Stimulated activated CD4-positive, alpha-beta T cell treated with anti-CD3 and anti-CD28 coated beads, TNF-alpha, amount 100 ng/mL, for 24 hours (primary cell): Measurements from ENCODE around the gene P2RX1.

ENCODE experiments used
- DNase-seq, 3 experiments: peaks; one replicate each; pipeline ENCODE4 v3.0.0-alpha.2; 2020; ENCODE audit warnings: low read depth in 3 of 3

The P2RX1 gene

DNA sequence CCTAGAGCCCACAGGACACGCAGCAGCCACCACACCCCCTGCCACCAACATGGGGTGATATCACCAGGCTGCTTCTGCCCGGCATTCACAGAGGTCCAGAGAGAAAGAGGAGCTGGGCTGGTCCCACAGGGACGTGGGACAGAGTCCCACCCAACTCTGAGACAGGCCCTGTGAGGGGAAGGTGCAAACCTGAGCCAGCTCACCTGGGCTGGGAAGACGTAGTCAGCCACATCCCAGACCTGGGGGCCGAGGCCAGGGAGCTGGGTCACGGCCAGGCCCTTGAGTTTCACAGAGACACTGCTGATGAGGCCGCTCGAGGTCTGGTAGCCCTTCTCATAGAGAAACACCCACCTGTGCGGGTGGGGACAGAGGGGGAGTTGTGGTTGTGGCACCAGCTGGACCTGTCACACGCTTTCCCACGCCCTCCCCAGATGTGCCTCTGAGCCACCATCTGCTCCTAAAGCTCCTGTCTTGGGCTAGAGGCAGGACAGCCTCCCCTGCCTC, 11.2 kb downstream of the P2RX1 start:
- DNase-seq, result no peak

DNA sequence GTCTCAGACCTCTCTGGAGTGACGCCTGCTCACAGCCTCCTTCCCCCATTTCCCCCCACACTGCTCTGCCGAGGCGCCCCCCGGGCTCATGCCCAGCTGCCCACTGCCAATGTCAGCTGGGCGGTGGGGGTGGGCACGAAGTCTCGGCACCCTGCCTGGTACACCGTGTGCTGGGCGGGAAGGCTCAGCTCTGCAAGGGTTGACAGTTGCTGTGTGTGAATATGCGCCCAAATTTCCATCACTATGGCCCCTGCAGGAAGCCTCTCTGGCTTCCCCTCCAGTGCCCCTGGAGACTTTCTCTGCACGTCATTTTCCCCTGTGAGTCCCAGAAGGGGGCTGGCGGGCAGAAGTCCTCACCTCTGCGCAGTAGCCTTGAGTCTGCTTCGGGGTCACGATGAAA, 11.8 kb downstream of the P2RX1 start:
- no peak for DNase-seq

DNA sequence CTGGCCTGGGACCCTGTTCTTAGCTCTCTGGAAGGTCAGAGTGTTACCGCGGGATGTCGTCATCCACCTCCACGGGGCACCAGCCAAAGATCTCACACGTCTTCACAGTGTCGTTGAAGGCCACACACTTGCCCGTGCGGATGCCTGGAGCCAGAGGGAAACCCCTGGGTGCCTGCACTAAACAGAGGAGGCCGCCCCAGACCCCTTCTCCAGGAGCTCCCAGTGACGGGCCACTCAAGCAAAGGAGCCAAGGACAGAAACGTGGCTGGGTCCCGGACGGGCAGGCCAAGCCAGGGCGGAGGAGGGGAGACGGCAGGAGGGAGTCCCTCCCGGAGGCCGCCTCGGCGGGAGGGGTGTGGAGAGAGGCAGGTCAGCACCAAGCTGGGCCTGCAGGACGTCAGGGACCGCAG, 12.4 kb downstream of the P2RX1 start:
- DNase-seq, result no peak

DNA sequence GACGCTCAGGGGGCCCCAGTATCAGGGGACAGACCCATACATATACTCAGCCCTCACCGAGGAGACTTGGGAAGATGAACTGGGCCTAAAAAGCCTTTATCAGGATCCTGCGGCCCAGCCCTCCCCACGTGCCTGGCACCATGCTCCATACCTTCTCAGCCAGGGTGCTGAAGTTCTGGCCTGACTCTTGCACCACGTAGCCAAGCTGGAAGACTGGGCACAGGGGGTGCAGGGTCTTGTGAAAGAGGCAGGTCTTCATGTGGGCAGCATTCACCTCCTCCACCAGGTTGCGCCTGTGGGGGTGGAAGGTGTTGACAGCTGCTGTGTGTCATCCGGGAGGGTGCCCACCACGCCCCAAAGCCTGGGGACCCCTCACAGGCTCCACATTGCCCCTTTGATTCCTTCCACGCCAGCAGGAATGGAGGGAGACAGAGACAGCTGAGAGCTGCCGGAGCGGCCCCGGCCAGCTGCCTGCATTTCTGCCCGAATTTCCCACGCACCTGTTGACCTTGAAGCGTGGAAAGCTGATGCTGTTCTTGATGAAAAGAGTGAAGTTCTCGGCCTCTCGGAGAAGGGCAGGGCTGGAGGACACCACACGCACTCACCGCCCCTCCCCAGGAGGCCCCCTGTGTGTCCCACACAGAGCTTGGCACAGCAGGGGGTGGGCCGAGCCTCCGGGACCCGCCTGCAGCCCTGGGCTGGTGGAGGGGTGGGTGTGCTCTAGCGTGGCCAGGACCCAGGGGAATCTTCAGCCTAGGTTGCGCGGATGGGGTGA, 13.0 kb downstream of the P2RX1 start:
- DNase-seq, result no peak

DNA sequence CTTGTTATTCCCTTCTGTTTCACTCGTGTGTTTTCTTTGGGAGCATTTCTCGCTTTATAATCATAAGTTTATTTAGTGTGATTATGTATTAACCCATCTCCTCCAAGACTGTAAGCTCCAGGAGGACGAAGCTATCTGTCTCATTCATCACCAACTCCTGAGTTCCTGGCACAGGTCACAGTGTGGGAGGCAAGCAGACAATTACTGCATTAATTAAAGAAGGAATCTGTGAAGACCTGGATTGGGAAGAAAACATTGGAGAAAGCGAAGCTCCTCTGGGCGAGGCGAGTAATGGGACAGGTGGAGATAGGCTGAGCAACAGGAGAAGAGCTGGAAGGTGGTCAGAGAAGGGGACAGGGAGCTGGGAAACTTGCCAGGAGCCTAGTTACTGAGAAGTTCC, 15.6 kb downstream of the P2RX1 start:
- no peak for DNase-seq

DNA sequence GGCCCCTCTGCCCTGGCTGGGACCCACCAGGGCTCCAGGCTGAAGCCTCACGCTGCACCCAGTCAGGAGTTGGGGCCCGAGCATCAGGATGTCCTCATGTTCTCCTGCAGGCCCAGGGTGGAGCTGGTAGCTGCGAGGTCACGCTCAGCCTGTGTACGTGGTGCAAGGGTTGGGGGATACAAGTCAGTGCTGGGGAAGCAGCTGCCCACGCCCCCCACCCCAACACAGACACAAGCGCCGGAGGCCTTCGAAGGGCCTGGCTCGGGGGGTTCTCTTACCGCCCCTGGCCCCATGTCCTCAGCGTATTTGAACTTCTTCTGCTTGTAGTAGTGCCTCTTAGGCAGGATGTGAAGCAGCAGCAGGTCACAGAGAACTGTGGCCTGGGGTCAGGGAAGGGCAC, 18.5 kb downstream of the P2RX1 start:
- DNase-seq, result no peak

DNA sequence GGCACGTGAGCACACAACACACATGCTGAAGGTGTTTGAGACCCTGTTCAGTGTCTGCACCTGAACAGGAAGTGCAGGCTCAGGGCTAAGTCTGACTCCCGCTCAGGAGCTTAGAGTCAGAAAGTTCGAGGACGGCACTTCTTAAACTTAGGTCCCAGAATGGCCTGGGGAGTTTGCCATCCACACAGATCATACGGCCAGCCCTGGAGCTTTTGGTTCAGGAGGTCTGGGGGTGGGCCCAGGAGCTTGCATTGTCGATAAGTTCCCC, 19.4 kb downstream of the P2RX1 start:
- no peak for DNase-seq

DNA sequence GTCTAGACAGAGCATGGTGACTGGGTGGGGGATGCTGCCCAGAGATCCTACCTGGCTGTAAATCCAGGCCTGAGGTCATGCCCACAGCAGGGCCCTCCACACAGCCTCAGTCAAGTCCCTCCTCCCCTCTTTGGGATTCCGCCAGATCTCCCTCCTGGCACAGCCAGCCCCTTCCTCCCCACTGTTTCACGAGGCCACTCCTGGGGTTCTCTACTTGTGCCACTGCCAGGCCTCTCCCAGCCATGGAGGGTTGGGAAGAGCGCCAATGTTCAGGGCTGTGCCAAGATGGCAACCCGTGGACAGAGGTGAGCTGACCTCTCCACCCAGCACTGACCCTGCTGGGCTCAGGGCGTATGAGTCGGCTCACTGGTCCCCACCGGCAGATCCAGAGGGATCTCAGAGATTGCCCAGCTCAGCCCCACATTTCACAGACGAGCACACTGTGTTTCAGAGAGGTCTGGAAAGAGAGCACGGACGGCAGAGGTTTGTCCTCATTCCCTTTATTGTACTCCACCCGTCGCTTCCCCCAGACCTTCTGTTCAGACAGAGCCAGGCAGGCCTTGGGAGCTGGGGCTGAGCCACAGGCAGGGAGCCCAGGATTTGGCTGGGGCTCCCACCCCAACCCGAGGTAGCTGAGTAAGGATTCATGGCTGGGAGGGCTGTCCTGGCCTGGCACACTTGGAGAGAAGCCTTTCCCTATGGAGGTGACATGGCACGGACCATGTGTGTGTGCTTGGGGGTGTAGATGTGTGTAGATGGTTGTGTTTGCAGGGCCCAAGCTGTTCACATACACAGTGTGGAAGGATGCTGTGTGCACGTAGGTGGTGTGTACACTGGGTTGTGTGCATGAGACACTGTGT, 19.9 kb downstream of the P2RX1 start:
- DNase-seq, result no peak

DNA sequence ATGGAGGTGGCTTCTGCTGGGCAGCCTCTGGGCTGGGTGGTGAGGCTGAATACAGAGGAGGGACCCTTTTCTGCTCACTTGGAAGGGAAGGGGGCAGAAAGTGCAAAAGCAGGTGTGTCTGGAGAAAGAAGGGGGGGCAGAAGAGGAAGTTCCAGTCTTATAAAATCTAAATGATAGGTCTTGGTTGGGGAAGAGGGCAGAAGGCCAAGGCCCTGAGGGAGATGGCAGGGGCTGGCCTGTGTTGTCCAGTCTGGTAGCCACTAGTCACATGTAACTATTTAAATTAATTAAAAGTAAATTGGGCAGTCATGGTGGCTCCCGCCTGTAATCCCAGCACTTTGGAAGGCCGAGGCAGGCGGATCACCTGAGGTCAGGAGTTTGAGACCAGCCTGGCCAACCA, 20.9 kb downstream of the P2RX1 start:
- no peak for DNase-seq

DNA sequence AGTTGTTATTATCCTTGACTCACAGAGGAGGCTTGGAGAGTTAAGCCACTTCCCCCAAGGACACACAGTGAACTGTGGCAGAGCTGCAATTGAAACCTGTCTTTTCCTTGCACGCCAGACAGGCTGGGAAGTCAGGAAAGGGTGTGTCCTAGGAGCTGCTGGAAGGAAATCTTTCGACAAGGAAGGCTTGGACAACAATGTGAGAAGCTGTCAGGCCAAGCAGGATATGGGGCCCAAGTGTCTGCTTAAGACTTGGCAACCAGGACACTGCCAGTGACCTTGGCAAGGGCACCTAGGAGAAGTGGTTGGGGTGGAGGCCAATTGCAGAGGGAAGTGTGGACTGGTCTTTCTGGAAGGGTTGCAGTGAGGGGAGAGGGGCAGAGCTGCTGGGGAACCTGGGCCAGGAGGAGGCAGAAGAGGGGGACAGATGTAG, 21.3 kb downstream of the P2RX1 start:
- no peak for DNase-seq

DNA sequence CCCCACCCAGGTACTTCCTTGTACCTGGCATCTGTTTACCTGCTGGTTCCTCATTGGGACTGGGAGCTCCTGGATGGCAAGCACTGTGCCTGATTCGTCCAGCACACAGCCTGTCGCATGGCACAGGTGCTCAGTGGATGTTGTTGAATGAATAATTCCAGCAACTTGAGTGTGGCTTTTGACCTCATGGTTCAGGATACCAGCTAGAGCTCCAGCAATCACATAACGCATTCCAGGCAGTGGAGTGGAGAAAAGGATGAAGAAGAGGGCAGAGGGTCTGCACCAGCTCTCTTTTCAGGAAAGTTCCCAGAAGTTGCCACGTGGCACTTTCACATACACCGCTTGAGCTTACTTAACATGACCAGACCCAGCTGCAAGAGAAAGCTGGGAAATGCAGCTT, 22.1 kb downstream of the P2RX1 start:
- DNase-seq, result no peak

DNA sequence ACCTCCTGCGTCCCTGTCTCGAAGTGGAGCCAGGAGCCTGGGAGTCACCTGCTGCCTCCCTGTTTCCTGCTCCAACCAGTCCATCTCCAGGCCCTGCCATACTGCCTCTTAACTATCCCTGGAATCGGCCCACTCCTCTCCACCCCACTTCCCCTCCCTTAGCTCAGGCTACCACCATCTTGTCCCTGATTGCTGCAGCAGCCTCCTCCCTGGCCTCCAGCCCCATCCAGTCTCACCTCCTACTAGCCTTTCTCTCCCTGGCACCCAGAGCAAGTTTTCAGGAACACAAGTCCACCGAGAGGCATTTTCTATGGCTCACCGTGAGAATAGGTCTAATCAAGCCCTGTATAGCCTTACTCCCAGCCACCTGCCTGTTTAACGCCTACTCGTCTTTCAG, 22.5 kb downstream of the P2RX1 start:
- DNase-seq, result no peak

DNA sequence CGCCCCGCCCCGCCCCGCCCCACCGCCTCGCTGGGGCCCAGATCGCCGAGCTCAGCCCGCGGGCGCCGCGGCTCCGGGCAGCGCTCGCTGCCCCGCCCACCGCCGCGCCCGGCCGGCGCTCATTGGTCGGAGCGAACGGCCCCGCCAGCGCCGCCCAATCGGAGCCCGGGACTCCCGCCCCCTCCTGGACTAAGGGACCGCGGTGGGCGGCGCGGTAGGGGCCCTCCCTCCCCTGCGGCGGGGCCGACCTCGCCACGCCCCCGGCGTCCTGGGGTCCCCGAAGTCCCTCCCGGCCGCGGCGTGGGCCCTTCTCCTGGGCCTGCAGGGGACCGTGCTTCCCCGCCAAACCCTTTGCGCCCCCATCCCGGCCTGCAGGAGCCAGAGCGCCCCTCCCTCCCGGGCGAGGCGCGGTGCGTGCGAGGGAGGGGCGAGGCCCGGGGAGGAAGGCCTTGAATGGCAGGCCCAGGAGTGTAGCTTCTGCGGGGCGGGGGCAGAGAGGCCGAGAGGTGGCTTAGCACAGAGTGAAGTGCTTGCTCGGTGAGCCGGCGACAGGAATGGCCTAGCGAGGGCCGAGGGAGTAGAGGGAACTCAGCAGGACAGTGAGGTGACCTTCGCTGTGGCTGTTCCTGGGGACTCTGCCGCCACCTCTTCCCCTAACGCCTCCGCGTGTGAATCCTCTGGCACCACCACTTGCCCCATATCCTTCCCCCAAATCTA, 23.1 kb downstream of the P2RX1 start, which contains the start of gene CAMKK1:
TSS of gene CAMKK1 (minus strand) at position 51 of the 717 bp plus-strand sequence. CDS start 7,366 bp downstream, outside the sequence.
- peak; percentile 66 to 91 (median 83) for DNase-seq

DNA sequence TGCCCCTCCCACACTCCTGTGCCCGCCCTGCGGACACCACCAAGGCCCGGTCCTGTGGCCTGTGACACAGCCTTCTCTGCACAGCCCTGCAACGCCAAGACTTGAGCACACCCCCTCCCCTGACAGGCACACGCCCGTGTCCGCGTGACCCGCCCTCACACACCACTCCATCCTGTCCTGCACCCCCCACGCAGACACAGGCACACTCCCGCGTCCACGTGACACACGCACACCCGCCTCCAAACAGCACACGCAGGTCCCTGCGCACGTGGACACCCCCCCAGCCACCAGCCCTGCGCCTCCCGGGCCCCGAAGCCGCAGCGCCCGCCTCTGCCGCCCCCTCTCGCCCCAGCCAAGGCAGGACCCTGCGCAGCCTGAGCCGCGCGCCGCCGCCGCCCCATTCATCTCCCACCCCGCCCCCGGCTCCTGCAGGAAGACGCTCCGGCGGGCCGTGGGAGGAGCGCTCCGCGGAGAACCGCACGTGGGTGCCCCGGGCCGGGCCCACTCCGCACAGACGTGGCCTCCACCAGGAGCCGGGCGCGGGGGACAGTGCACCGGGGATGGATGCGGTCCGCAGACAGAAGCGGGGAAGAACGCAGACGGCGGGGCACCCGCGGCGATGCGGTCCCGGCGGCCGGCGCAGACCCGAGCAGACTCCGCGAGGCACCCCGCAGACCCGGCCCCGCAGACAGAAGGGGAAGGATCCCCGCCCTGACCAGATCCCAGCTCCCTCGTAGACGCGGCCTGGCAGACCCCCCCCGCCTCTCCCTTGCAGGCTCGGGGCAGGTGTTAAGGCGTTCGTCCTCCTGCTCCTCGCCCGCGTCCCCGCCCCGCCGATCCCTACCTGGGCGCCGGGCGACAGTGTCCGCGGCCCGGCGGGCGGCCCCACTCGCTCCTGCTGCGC, 23.9 kb downstream of the P2RX1 start:
- DNase-seq, result peak; percentile 28 to 63 (median 34)

DNA sequence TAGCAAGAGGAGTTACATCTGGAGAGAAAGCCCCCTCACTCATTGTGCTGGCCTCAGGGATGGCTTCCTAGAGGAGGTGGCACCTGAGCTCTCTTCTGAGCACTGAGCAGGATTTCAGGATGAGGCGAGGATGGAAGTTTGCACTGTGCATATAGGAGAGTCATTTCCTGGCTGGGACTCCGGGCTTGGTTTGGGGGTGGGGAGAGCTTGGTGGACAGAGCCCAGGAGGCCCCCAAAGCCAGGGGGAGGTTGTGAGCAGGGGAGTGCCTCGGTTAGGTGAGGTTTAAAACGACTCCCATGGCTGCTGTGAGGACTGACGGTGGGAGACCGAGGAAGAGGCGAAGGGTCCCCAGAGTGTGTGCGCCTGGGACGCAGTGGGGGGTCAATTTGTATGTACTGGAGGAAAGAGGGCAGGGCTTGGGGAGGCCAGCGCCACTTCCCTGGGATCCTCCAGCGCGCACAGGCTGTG, 24.6 kb downstream of the P2RX1 start:
- no peak for DNase-seq

DNA sequence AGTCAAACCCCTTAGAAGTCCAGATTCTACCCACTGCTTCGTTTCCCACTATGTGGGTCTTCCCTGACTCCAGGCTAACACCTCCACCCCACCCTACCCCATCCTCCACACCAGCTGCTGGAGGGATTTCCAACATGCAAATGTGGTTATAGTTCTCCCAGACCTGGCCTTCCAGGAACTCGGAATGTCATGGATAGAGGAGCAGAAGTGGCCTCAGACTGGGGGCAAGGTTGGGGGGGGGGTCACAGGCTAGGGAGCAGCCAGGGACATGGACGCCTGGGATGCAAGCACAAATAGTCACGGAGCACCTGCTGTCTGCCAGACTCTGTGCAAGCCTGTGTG, 25.4 kb downstream of the P2RX1 start:
- DNase-seq, result no peak

DNA sequence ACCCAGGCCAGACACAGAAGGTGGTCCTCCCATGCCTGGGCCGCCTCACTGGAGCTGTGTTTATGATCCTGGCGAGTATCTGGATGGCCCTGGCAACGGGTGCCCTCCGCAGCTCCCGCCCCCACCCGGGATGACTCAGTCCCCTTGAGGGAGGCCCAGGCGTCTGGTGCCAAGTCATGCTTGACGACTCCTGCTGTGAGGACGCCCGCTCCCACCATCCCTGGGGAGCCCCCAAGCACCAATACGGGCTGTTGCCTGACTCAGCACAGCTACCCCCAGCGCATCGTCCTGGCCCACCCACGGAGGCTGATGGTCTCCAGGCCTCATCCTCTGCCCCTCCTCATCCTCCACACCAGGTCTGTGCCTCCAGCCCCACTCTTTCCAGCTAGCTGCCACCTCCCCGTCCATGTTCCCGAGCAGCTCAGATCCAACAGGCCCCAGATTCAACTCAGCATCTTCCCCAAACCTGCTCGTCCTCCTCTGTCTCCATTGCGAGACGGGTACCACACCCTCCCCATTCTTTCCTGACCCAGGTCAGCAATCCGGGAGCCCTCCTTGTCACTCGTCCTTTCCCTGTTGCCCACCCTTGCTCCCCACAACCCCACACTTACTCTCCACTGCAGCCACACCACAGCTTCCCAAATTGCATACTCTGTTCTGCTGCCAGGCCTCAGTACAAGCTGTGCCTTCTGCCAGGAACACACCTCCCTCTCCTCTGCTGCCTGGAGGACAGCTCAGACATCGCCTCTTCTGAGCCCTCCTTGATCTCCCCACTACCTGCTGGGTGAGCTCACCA, 26.0 kb downstream of the P2RX1 start:
- peak in 1 of 3 experiments; percentile 23 for DNase-seq

DNA sequence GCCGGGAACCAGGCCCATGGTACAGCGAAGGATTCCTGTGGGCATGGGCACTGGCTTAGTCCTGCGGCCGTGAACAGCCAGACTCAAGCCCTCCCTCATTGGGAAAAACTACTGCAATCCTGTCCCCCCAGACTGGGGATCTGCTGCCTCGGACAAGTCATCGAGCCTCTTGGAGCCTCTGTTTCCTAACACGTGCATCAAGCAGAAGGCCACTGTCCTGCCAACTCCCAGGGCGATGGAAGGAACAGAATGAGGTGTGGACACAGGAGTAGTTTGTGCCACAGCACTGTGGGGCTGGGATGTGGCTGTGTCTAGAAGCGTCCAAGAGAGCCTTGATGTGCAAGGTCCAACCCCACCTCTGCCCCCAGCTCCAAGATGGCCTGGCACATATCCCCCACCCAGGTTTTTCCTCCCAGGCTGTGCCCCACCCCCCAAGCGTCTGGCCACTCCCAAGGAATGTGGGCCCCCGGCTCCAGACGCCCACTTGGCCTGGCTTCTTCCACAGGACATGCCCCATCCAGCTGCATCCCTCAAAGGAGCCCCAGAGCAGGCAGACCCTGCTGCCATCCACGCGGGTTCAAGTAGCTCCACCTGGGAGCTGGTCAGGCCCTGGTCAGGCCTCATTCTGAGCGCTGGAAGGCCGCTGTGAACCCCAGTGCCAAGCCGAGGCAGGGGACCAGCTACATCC, 26.8 kb downstream of the P2RX1 start:
- DNase-seq, result no peak

DNA sequence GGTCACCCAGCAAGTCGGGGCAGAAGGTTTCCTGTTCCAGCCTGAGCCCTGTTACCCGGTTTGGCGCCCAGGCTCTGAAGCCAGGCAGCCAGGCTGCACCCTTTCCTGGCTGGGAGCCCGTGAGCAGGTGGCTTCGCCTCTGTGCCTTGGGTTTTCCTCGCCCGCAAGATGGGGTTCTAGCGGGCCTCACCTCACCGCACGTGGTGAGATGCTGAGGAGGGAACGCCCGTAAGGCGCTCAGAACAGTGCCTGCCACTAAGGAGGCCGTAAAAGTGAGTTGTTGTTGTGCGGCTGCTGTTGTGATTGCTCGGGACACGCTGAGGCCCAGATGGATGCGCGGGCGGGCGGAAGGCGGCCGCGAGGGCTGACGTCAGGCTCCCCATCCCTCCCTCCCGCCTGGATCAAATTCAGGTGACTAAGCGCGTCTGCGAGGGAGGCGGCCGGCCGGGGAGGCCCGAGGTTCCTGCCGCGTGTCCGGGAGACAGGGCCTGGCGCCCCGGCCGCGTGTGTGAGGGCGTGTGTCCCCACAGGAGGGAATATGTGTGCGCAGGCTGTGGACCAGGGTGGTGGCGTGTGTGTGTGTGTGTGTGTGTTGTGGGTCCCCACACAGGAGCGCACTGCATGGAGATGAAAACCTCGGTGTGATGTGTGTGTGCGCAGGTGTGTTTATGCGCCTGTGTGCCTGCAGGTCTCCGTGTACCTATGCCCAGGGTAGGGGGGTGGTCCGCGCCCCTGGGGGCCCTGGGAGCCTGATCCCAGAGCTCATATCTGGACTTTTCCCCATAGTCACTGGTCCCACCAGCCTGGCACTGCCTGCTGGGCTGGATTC, 27.7 kb downstream of the P2RX1 start:
- DNase-seq, result no peak
